Astrocyte (in vitro differentiated cells and primary cell): ENCODE measurements around the gene TGM2. TPM values are rescaled to one million over a fixed set of nuclear protein-coding genes. Genes with fewer than 3 reads are reported as not detected.

Experiments used
- DNase-seq: peaks from one replicate; pipeline ENCODE4 v3.0.0-alpha.2; 2010; ENCODE audit warnings: low read depth
- FAIRE-seq: peaks from 2 replicates; lab custom pipeline; 2011; peaks lifted over from hg19 to GRCh38; lab: Jason Lieb, UNC
- H2AFZ ChIP-seq: 2 replicates; pipeline ENCODE4 v1.6.0; 2012; ENCODE audit warnings: low read depth, low read length, inconsistent platforms
- H3K27ac ChIP-seq: 2 replicates; pipeline ENCODE4 v1.5.1; 2011; ENCODE audit warnings: low read depth, low read length, inconsistent platforms
- H3K27me3 ChIP-seq: 2 replicates; pipeline ENCODE4 v1.6.0; 2011; ENCODE audit warnings: low read length, inconsistent platforms; ENCODE audit not compliant: insufficient read depth
- H3K36me3 ChIP-seq: 2 replicates; pipeline ENCODE4 v1.5.1; 2011; ENCODE audit warnings: low read length, inconsistent platforms; ENCODE audit not compliant: insufficient read depth
- H3K4me1 ChIP-seq: 2 replicates; pipeline ENCODE4 v1.5.1; 2011; ENCODE audit warnings: low read length, inconsistent platforms; ENCODE audit not compliant: insufficient read depth
- H3K4me2 ChIP-seq: 2 replicates; pipeline ENCODE4 v1.6.0; 2012; ENCODE audit warnings: low read length, inconsistent platforms
- H3K4me3 ChIP-seq: 2 replicates; pipeline ENCODE4 v1.5.1; 2011; ENCODE audit warnings: low read depth, mild to moderate bottlenecking, low read length, inconsistent platforms; ENCODE audit not compliant: insufficient read depth
- H3K79me2 ChIP-seq: 2 replicates; pipeline ENCODE4 v1.6.0; 2012; ENCODE audit warnings: mild to moderate bottlenecking, low read length, inconsistent platforms; ENCODE audit not compliant: insufficient read depth
- H3K9ac ChIP-seq: 2 replicates; pipeline ENCODE4 v1.6.0; 2012; ENCODE audit warnings: mild to moderate bottlenecking, low read length, inconsistent platforms
- H3K9me3 ChIP-seq: 2 replicates; pipeline ENCODE4 v1.5.1; 2012; ENCODE audit warnings: low read depth, mild to moderate bottlenecking, low read length, inconsistent platforms; ENCODE audit not compliant: insufficient read depth
- H4K20me1 ChIP-seq: 2 replicates; pipeline ENCODE4 v1.6.0; 2012; ENCODE audit warnings: low read length, inconsistent platforms; ENCODE audit not compliant: insufficient read depth
- H3K27ac Mint-ChIP-seq: one replicate; pipeline ENCODE4 v1.8.0; 2021; ENCODE audit warnings: mild to moderate bottlenecking, mixed read lengths; ENCODE audit not compliant: unreplicated experiment
- H3K27me3 Mint-ChIP-seq: one replicate; pipeline ENCODE4 v1.8.0; 2021; ENCODE audit warnings: low read depth, mixed read lengths; ENCODE audit not compliant: unreplicated experiment
- H3K36me3 Mint-ChIP-seq: one replicate; pipeline ENCODE4 v1.8.0; 2021; ENCODE audit warnings: low read depth, mixed read lengths; ENCODE audit not compliant: unreplicated experiment
- H3K4me1 Mint-ChIP-seq: one replicate; pipeline ENCODE4 v1.8.0; 2021; ENCODE audit warnings: low read depth, mixed read lengths; ENCODE audit not compliant: unreplicated experiment
- H3K4me3 Mint-ChIP-seq: one replicate; pipeline ENCODE4 v1.8.0; 2021; ENCODE audit warnings: mild to moderate bottlenecking, moderate library complexity, mixed read lengths; ENCODE audit not compliant: unreplicated experiment
- H3K9me3 Mint-ChIP-seq: one replicate; pipeline ENCODE4 v1.8.0; 2021; ENCODE audit warnings: mild to moderate bottlenecking, mixed read lengths; ENCODE audit not compliant: unreplicated experiment
- CTCF ChIP-seq: IDR thresholded peaks from 2 replicates; pipeline ENCODE4 v1.5.1; 2011; ENCODE audit warnings: low read depth, mild to moderate bottlenecking, inconsistent platforms, low read length, moderate library complexity; ENCODE audit not compliant: insufficient read depth
- EZH2 ChIP-seq: IDR thresholded peaks from 2 replicates; pipeline ENCODE4 v1.6.1; 2012; ENCODE audit warnings: mild to moderate bottlenecking, low read length, inconsistent platforms; ENCODE audit not compliant: insufficient read depth
- total RNA-seq: library from RNA; stranded (reverse); gene quantifications from 2 replicates; pipeline ENCODE4 v1.2.1, GENCODE V29; 2021

The TGM2 gene
- total RNA-seq, 1 donor from 2014 or later, result 98.9 TPM

DNA sequence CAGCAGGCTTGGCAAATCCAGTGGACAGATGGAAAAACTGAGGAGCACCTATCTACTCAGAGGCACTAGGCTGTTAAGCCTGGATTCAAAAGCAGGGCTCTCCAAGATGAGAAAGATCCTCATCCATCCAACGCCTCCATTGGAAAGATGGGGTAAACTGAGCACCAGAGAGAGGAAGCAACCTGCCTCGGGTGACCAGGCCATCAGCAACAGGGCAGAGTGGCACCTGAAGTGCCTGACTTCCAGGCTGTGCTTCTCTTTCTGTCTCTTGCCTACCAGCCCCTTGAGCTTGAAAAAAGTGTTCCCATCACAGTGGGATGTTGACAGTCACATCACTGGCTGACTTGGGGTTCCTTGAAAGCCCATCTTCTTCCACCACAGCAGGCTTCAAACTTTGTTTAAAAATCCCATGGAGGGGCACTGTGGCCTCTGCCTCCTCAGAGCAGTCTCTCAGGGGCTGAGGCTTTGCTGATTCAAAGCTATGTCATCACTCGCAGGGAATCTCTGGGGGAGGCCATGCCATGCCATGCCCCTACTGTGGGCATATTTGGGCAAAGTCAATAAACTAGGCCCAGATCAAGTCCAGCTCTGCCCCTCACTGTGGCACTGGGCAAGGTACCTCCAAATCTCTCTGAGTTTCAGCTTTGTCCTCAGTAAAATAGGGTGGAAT is 44.8 kb upstream of the TGM2 start:
- no peak overlapping the region for H3K4me3 Mint-ChIP-seq
- H3K36me3 Mint-ChIP-seq, result peaks cover 1% of the 10 kb centered on the region
- no peak overlapping the region for H3K4me3 ChIP-seq
- no peak overlapping the region for H2AFZ ChIP-seq
- H3K27ac ChIP-seq, result no peak overlapping the region
- H3K27me3 Mint-ChIP-seq, result peaks cover 4% of the 10 kb centered on the region
- FAIRE-seq, result no peak
- peaks cover 2% of the 10 kb centered on the region for H3K4me1 ChIP-seq
- no peak for DNase-seq
- H3K27me3 ChIP-seq, result no peaks in the 10 kb centered on the region
- H3K9me3 Mint-ChIP-seq, result peaks cover 1% of the 10 kb centered on the region
- H3K4me2 ChIP-seq, result no peak overlapping the region
- H3K4me1 Mint-ChIP-seq, result peaks cover 9% of the 10 kb centered on the region
- H3K27ac Mint-ChIP-seq, result peak overlapping the region; percentile 12
- TF ChIP-seq CTCF (no peak), EZH2 (no peak)
- no peaks in the 10 kb centered on the region for H3K79me2 ChIP-seq
- H3K9ac ChIP-seq, result no peak overlapping the region
- no peaks in the 10 kb centered on the region for H3K9me3 ChIP-seq
- no peaks in the 10 kb centered on the region for H3K36me3 ChIP-seq
- no peaks in the 10 kb centered on the region for H4K20me1 ChIP-seq

- peaks cover 9% of the 10 kb centered on the region for H3K4me1 Mint-ChIP-seq
- Histone ChIP-seq H3K27ac (no peak overlapping the region), H3K4me2 (no peak overlapping the region), H3K9ac (no peak overlapping the region), H2AFZ (no peak overlapping the region), H3K9me3 (no peaks in the 10 kb centered on the region), H3K27me3 (no peaks in the 10 kb centered on the region), H3K4me1 (peaks cover 2% of the 10 kb centered on the region), H3K79me2 (no peaks in the 10 kb centered on the region), H3K4me3 (no peak overlapping the region), H3K36me3 (no peaks in the 10 kb centered on the region), H4K20me1 (no peaks in the 10 kb centered on the region)
- H3K27me3 Mint-ChIP-seq, result peaks cover 4% of the 10 kb centered on the region
- peaks cover 1% of the 10 kb centered on the region for H3K9me3 Mint-ChIP-seq
- DNase-seq (no peak), FAIRE-seq (no peak)
- no peak overlapping the region for H3K4me3 Mint-ChIP-seq
- TF ChIP-seq CTCF (no peak), EZH2 (no peak)
- no peak overlapping the region for H3K27ac Mint-ChIP-seq
- peaks cover 1% of the 10 kb centered on the region for H3K36me3 Mint-ChIP-seq
Measured at GRCh38 chr20:38209054-38209675, 44.1 kb upstream of the TGM2 start.

DNA sequence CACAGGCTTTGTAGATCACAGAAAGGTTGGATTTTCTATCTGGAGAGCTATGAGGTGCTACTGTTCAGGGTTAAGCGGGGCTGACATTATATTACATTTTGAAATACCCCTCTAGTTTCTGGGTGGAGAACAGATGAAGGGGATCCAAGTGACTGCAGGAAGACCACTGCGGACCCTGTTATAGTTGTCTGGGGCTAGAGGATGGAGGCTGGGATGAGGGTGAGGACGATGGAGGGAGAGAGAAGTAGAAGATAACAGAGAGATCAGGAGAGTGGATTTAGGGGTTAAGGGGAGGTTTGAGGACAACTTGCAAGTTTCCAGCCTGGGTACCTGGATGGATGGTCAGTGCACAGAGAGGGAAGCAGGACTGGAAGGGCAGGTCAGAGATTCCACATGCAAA is 43.5 kb upstream of the TGM2 start:
- H3K36me3 Mint-ChIP-seq, result peaks cover 1% of the 10 kb centered on the region
- H3K9me3 Mint-ChIP-seq, result peaks cover 1% of the 10 kb centered on the region
- no peaks in the 10 kb centered on the region for H4K20me1 ChIP-seq
- H3K4me2 ChIP-seq, result no peak overlapping the region
- no peaks in the 10 kb centered on the region for H3K79me2 ChIP-seq
- H3K36me3 ChIP-seq, result no peaks in the 10 kb centered on the region
- FAIRE-seq, result no peak
- peaks cover 2% of the 10 kb centered on the region for H3K4me1 ChIP-seq
- no peak overlapping the region for H3K27ac ChIP-seq
- H3K4me3 Mint-ChIP-seq, result no peak overlapping the region
- no peak overlapping the region for H3K27ac Mint-ChIP-seq
- no peaks in the 10 kb centered on the region for H3K9me3 ChIP-seq
- no peak for TF ChIP-seq CTCF
- TF ChIP-seq EZH2, result no peak
- H3K27me3 Mint-ChIP-seq, result peaks cover 4% of the 10 kb centered on the region
- peaks cover 9% of the 10 kb centered on the region for H3K4me1 Mint-ChIP-seq
- no peaks in the 10 kb centered on the region for H3K27me3 ChIP-seq
- H3K4me3 ChIP-seq, result no peak overlapping the region
- H3K9ac ChIP-seq, result no peak overlapping the region
- no peak for DNase-seq
- H2AFZ ChIP-seq, result no peak overlapping the region
